ENCODE data around the gene ITIH2. TPM values are rescaled to one million over a fixed set of nuclear protein-coding genes. Genes with fewer than 3 reads are reported as not detected.

The ITIH2 gene
- total and polyA plus RNA-seq, 9 of the 15 experiments (the other 6 are each of a cell fraction or from before 2014, with no cell fraction given): 0.66 TPM; not detected in 8

- BruUV-seq (replicated peaks): no TSS peak
- peaks cover 0 to 7% of the 10 kb centered on the region in 2 experiments; a peak in 2 of 5 replicates for H3K4me1 ChIP-seq (replicated peaks in 1 of 2; ENCODE audit: control insufficient read depth in 2 of 2, insufficient read depth in 2 of 2, low read length in 2 of 2)
- POLR2A ChIA-PET: interaction anchor here (0.6 to 0.9 kb wide), 3 partner anchors 83 to 1547 kb away, joined by 3 read pairs; no protein-coding TSS in a partner anchor
- H3K9me3 ChIP-seq (replicated peaks; ENCODE audit: control insufficient read depth, insufficient read depth, low read depth, low read length): no peaks in the 10 kb centered on the region
- in situ Hi-C loops (cut with MboI): no loop called here
- H3K4me2 ChIP-seq (ENCODE audit: insufficient read depth, low read length): no peak within 1 kb of the TSS
- H3K27ac ChIP-seq (ENCODE audit: extremely low read depth, low read depth, low read length): no peak within 1 kb of the TSS
- no peak within 1 kb of the TSS for H3K9ac ChIP-seq (ENCODE audit: insufficient read depth in 1 of 2, low read depth in 2 of 2, low read length in 2 of 2)
- intact Hi-C loops (cut with micrococcal nuclease): no loop called here
- H3K4me3 ChIP-seq: no peak within 1 kb of the TSS
- H3K36me3 ChIP-seq (ENCODE audit: control insufficient read depth, insufficient read depth, low read length): no peaks in the 10 kb centered on the region
- H2AFZ ChIP-seq (ENCODE audit: low read depth, low read length): no peak within 1 kb of the TSS
- DNase-seq (ENCODE audit: extremely low read depth in 1 of 4, low spot score in 3 of 4) (peak in 2 of 4 experiments; percentile 47 to 48), ATAC-seq (no peak), FAIRE-seq (no peak)
- CTCF ChIA-PET (ENCODE audit: low intra/inter-chr PET ratio): no interaction called here
- no peaks in the 10 kb centered on the region for H3K9me1 ChIP-seq (ENCODE audit: control insufficient read depth, insufficient read depth, low read length)
- no peaks in the 10 kb centered on the region for H3K79me2 ChIP-seq (ENCODE audit: control insufficient read depth, insufficient read depth, low read length)
- WGBS (ENCODE audit: insufficient coverage, low coverage, missing lambda C conversion rate): 25% methylated on average over 28 of the region's 54 CpGs
- TF ChIP-seq DLX4 (CRISPR knock-in tag; IDR thresholded peaks at IDR 0.05) (no peak), ESRRA (IDR thresholded peaks at IDR 0.05; ENCODE audit: borderline replicate concordance, low read depth) (no peak), MTA1 (IDR thresholded peaks at IDR 0.05; ENCODE audit: borderline replicate concordance) (no peak), SREBF1 (IDR thresholded peaks at IDR 0.05; ENCODE audit: borderline replicate concordance, low read depth, low read length) (no peak), DPF2 (IDR thresholded peaks at IDR 0.05) (no peak), BCL6 (CRISPR knock-in tag; IDR thresholded peaks at IDR 0.05) (no peak), ZNF212 (CRISPR knock-in tag; IDR thresholded peaks at IDR 0.05) (no peak)
- H4K20me1 ChIP-seq (replicated peaks; ENCODE audit: control insufficient read depth, insufficient read depth, low read length): no peaks in the 10 kb centered on the region
- H3K27me3 ChIP-seq (ENCODE audit: control insufficient read depth in 2 of 2, insufficient read depth in 2 of 2, low read length in 2 of 2): peaks cover 19 to 25% of the 10 kb centered on the region in 2 experiments
These were observed 36.7 kb upstream of the ITIH2 start, which contains the start of gene ITIH5 for GRCh38 chr10:7666253-7667023. ITIH5 (minus strand) TSS chr10:7666966; CDS start chr10:7666892, 74 bp downstream.

Data from K562 (cell line).